Thymus (tissue), 11 donors: ENCODE results near the gene PTPRR. TPM values are rescaled to one million over a fixed set of nuclear protein-coding genes. Genes with fewer than 3 reads are reported as not detected.

ENCODE experiments used
- DNase-seq, 9 donors: peaks; one replicate each; pipeline ENCODE4 v3.0.0-alpha.2; 2013; ENCODE audit warnings: low spot score in 9 of 9, low read depth in 6 of 9, missing footprints in 1 of 9
- H3K27ac ChIP-seq, 2 donors: one replicate each; pipeline ENCODE4 v1.5.1; 2013; ENCODE audit warnings: control low read depth in 1 of 2, low read depth in 1 of 2, low read length in 1 of 2, mild to moderate bottlenecking in 1 of 2, moderate library complexity in 1 of 2
- H3K27me3 ChIP-seq, 2 donors: one replicate each; pipeline ENCODE4 v1.5.1; 2013; ENCODE audit warnings: low read length in 1 of 2; ENCODE audit not compliant: control insufficient read depth in 2 of 2, insufficient read depth in 1 of 2
- H3K36me3 ChIP-seq, 2 donors: one replicate each; pipeline ENCODE4 v1.5.1; 2013; ENCODE audit warnings: low read length in 1 of 2, mild to moderate bottlenecking in 1 of 2, moderate library complexity in 1 of 2; ENCODE audit not compliant: control insufficient read depth in 2 of 2, insufficient read depth in 2 of 2
- H3K4me1 ChIP-seq, 2 donors: one replicate each; pipeline ENCODE4 v1.5.1; 2013; ENCODE audit warnings: low read length in 2 of 2; ENCODE audit not compliant: control insufficient read depth in 2 of 2, insufficient read depth in 2 of 2
- H3K4me3 ChIP-seq, 2 donors: one replicate each; pipeline ENCODE4 v1.5.1; 2013; ENCODE audit warnings: low read length in 2 of 2, control low read depth in 1 of 2, mild to moderate bottlenecking in 1 of 2
- H3K9me3 ChIP-seq, 2 donors: one replicate each; pipeline ENCODE4 v1.5.1; 2013; ENCODE audit warnings: low read length in 1 of 2, mild to moderate bottlenecking in 1 of 2; ENCODE audit not compliant: control insufficient read depth in 2 of 2, insufficient read depth in 1 of 2
- WGBS: extraction: QIAGEN DNeasy Blood & Tissue Kit; methylation state at CpG from one replicate; pipeline ENCODE4 v1.1.7; 2013; 5-methylcytosine and 5-hydroxymethylcytosine counted together
- polyA plus RNA-seq: library from polyadenylated mRNA; stranded (reverse); fragments of 200-250 nt; gene quantifications from one replicate; pipeline ENCODE4 v1.2.3, GENCODE V29; 2013
- total RNA-seq: library from RNA; stranded (reverse); fragments of 120-200 nt; gene quantifications from one replicate; pipeline ENCODE4 v1.2.4, GENCODE V29; 2013
- donor health status: healthy.

The PTPRR gene
- total and polyA plus RNA-seq, 2 donors, result 0.21 to 0.38 TPM

GRCh38 chr12:70852416-70853150 is 68.0 kb downstream of the PTPRR start:
- no peaks in the 10 kb centered on the region for H3K27me3 ChIP-seq
- H3K27ac ChIP-seq, result no peak overlapping the region
- no peaks in the 10 kb centered on the region for H3K4me1 ChIP-seq
- H3K36me3 ChIP-seq, result no peaks in the 10 kb centered on the region
- WGBS, result 93% methylated on average over 7 of the region's 7 CpGs
- DNase-seq, result no peak
- H3K4me3 ChIP-seq, result no peak overlapping the region
- no peaks in the 10 kb centered on the region for H3K9me3 ChIP-seq

GRCh38 chr12:70849265-70849960 is 71.1 kb downstream of the PTPRR start:
- WGBS, result 66% methylated on average over 3 of the region's 3 CpGs
- no peak overlapping the region for H3K27ac ChIP-seq
- H3K4me1 ChIP-seq, result no peaks in the 10 kb centered on the region
- H3K9me3 ChIP-seq, result no peaks in the 10 kb centered on the region
- DNase-seq, result no peak
- H3K4me3 ChIP-seq, result no peak overlapping the region
- H3K27me3 ChIP-seq, result no peaks in the 10 kb centered on the region
- H3K36me3 ChIP-seq, result no peaks in the 10 kb centered on the region

- Histone ChIP-seq H3K36me3 (no peaks in the 10 kb centered on the region), H3K27me3 (no peaks in the 10 kb centered on the region), H3K27ac (no peak overlapping the region), H3K9me3 (no peaks in the 10 kb centered on the region), H3K4me1 (no peaks in the 10 kb centered on the region), H3K4me3 (no peak overlapping the region)
- WGBS, result 93% methylated on average over 4 of the region's 4 CpGs
- DNase-seq, result no peak
Observed at GRCh38 chr12:70847871-70848270, 72.7 kb downstream of the PTPRR start.

GRCh38 chr12:70845268-70845667 is 75.3 kb downstream of the PTPRR start:
- H3K4me3 ChIP-seq, result no peak overlapping the region
- no peak for DNase-seq
- WGBS, result 91% methylated on average over 3 of the region's 3 CpGs
- no peaks in the 10 kb centered on the region for H3K27me3 ChIP-seq
- no peak overlapping the region for H3K27ac ChIP-seq
- no peaks in the 10 kb centered on the region for H3K9me3 ChIP-seq
- H3K36me3 ChIP-seq, result no peaks in the 10 kb centered on the region
- no peaks in the 10 kb centered on the region for H3K4me1 ChIP-seq

- DNase-seq, result no peak
- H3K9me3 ChIP-seq, result no peaks in the 10 kb centered on the region
- H3K4me1 ChIP-seq, result no peaks in the 10 kb centered on the region
- 96% methylated on average over 3 of the region's 3 CpGs for WGBS
- no peaks in the 10 kb centered on the region for H3K36me3 ChIP-seq
- H3K27me3 ChIP-seq, result no peaks in the 10 kb centered on the region
- no peak overlapping the region for H3K4me3 ChIP-seq
- no peak overlapping the region for H3K27ac ChIP-seq
Observed at GRCh38 chr12:70843363-70843762, 77.2 kb downstream of the PTPRR start.

- Histone ChIP-seq H3K36me3 (no peaks in the 10 kb centered on the region), H3K4me1 (no peaks in the 10 kb centered on the region), H3K4me3 (no peak overlapping the region), H3K27ac (no peak overlapping the region), H3K9me3 (no peaks in the 10 kb centered on the region), H3K27me3 (no peaks in the 10 kb centered on the region)
- DNase-seq, result no peak
- WGBS, result 94% methylated on average over 1 of the region's 1 CpG
Observed at GRCh38 chr12:70842942-70843341, 77.6 kb downstream of the PTPRR start.

GRCh38 chr12:70842136-70842535 is 78.4 kb downstream of the PTPRR start:
- Histone ChIP-seq H3K36me3 (no peaks in the 10 kb centered on the region), H3K4me1 (no peaks in the 10 kb centered on the region), H3K9me3 (no peaks in the 10 kb centered on the region), H3K4me3 (no peak overlapping the region), H3K27ac (no peak overlapping the region), H3K27me3 (no peaks in the 10 kb centered on the region)
- WGBS, result 95% methylated on average over 1 of the region's 1 CpG
- DNase-seq, result no peak

GRCh38 chr12:70840656-70841350 is 79.7 kb downstream of the PTPRR start:
- H3K27me3 ChIP-seq, result no peaks in the 10 kb centered on the region
- H3K9me3 ChIP-seq, result no peaks in the 10 kb centered on the region
- no peak overlapping the region for H3K4me3 ChIP-seq
- no peaks in the 10 kb centered on the region for H3K4me1 ChIP-seq
- no peaks in the 10 kb centered on the region for H3K36me3 ChIP-seq
- H3K27ac ChIP-seq, result no peak overlapping the region
- DNase-seq, result no peak
- WGBS, result 94% methylated on average over 4 of the region's 4 CpGs

GRCh38 chr12:70839544-70839943 is 81.0 kb downstream of the PTPRR start:
- Histone ChIP-seq H3K27ac (no peak overlapping the region), H3K36me3 (no peaks in the 10 kb centered on the region), H3K4me3 (no peak overlapping the region), H3K9me3 (no peaks in the 10 kb centered on the region), H3K27me3 (no peaks in the 10 kb centered on the region), H3K4me1 (no peaks in the 10 kb centered on the region)
- 77% methylated on average over 3 of the region's 3 CpGs for WGBS
- DNase-seq, result no peak
